Erythroblast (primary cell): ENCODE data around the gene OPTC.

Experiments used
- GATA1 ChIP-seq: IDR thresholded peaks from 2 replicates; pipeline ENCODE4 v1.6.1; 2011; ENCODE audit warnings: low read depth, mild to moderate bottlenecking, control low read depth, low read length, moderate library complexity
- POLR2A ChIP-seq: IDR thresholded peaks from 2 replicates; pipeline ENCODE4 v1.6.1; 2011; ENCODE audit warnings: mild to moderate bottlenecking, low read length

GRCh38 chr1:203508463-203509073, 14.6 kb downstream of the OPTC start:
- TF ChIP-seq POLR2A = no peak
- no peak for TF ChIP-seq GATA1
